ENCODE data around the gene LRP1B.

GRCh38 chr2:142134911-142135310 lies 4.1 kb upstream of the LRP1B start:
- TF ChIP-seq POLR2A (IDR thresholded peaks at IDR 0.05) = no peak
- TF ChIP-seq CTCF (IDR thresholded peaks at IDR 0.05) = no peak

Data from thyroid gland (tissue), 4 donors.